ENCODE results near the gene POU4F2.
"Not testable (repeated sequence)": the region's sequence is repeated elsewhere in the genome, so short reads cannot be mapped to it uniquely, and the experiment has no call there.

POU4F2 gene

GRCh38 chr4:146655521-146655856, 16.8 kb downstream of the POU4F2 start:
- no peak for DNase-seq (ENCODE audit: low read depth)

- no peak for DNase-seq (ENCODE audit: low read depth)
These were observed 22.7 kb downstream of the POU4F2 start for GRCh38 chr4:146661367-146661766.

- not testable (repeated sequence) for DNase-seq (ENCODE audit: low read depth)
These were observed 25.2 kb downstream of the POU4F2 start for GRCh38 chr4:146663968-146664311.

- DNase-seq (ENCODE audit: low read depth), result no peak
These were observed 36.3 kb downstream of the POU4F2 start for GRCh38 chr4:146674829-146675570.

Data from amniotic epithelial cell (primary cell).